Retina (tissue), 1 donor: Measurements from ENCODE around the gene PPP2CA.
"Not testable (repeated sequence)": the region's sequence is repeated elsewhere in the genome, so short reads cannot be mapped to it uniquely, and the experiment has no call there.

Experiments used
- DNase-seq: peaks from one replicate; pipeline ENCODE4 v3.0.0-alpha.2; 2016

PPP2CA gene

DNA sequence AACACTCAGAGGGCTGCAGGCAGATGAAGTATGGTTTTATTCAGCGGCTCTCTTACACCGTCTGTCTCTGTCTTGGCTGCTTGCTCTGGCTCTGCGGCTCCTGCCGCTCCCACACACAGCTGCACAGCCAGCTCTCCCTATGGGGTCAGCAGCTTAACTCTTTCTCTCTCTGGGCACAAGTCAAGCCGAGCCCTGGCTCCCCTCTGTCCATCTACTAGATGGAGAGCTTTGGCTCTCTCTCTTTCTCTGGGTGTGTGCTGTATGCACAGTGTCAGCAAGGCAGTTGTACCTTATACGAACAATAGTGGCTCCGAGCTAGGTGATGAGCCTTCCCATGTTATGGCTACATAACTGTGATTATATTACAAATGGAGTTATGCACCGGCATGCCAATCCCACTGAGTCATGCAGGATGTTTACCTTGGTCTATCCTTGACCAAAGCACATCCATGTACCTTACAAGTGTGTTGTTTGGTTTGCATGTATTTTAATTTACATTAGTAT is 19.3 kb upstream of the PPP2CA start:
- DNase-seq, result peak; percentile 28

DNA sequence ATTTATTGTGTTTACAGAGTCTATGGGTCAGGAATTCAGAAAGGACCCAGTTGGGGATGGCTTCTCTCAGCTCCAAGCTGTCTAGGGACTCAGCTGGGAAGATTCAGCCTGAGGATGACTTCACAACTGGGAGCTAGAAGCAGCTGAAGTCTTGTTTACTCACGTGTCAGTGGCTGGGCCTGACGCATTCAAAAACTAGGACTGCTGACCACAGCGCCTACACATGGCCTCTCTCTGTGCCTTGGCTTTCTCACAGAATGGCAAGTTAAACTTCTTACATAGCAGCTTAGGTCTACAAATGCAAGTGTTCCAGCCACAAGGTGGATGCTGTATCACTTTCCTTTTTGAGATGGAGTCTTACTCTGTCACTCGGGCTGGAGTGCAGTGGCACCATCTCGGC is 16.3 kb upstream of the PPP2CA start:
- no peak for DNase-seq

DNA sequence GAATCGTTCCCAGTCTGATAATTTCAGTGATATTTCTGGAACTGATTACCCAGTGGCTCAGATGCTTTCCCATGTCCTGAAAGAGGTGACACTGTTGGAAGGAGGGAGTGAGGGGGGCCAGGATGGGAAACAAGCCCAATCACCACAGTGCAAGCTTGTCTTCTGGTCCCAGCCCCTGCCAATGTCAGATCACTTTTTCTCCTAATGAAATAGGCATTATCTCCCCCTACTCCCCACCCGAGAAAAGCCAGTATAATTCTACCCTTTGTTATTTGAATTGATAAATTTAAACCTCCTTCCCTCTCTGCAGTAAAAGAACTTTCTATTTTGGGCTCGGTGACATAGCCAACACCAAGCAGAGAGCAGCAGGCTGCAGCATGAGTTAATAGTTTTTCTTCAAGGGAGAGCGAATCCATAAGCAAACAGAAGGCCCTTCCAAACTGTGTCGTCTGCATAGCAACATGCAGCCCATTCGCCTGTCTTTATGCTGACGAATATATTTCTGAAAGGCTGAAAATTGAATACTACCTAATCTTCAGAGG is 14.6 kb upstream of the PPP2CA start:
- DNase-seq, result no peak

DNA sequence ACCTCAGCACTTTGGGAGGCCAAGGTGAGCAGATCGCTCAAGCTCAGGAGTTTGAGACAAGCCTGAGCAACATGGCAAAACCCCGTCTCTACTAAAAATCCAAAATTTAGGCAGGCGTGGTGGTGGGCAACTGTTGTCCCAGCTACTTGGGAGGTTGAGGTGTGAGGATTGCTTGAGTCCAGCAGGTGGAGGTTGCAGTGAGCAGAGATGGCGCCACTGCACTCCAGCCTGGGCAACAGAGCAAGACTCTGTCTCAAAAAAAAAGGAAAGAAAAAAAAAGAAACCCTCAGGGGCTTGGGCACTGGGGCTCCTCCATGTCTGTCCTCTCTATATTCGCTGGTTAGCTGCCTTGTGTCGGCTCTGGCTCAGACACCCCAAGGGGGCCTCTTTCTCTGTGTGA is 10.9 kb upstream of the PPP2CA start:
- no peak for DNase-seq

DNA sequence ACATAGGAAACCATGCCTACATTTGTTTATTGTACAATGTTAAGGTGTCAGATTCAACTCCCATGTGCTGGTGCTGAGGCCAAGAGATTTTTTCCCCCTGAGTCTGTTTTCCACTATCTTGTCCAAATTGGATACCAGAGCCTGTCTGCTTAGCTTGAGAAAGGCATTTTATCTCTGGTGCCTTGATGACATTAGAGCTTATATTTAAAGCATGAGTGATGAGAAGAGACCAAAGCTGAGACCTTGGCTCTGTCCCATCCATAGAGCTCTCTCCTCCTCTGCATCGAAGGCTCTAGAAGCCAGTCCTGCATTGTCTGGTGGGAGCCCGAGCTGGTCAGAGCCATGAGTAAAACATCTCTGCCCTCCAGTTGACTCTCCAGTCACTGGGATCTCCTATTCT is 10.4 kb upstream of the PPP2CA start:
- DNase-seq, result no peak

DNA sequence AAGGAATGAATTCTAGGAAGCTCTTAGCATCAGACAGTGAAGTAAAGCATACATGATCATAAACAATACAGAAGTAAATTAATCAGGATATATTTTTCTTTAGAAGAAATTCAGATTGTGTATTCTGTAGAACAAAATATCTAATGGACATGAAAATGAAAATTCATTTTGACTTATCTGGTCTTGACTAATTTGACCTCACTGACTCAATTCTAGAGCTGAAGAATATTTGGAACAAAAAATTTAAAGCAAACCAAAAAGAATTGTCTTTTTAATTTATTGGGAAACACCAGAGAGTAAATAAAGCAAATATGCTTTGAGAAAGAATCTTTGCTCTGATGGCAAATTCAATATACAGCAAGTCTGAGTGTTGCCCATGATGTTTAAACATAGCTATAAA is 2.8 kb upstream of the PPP2CA start:
- no peak for DNase-seq

DNA sequence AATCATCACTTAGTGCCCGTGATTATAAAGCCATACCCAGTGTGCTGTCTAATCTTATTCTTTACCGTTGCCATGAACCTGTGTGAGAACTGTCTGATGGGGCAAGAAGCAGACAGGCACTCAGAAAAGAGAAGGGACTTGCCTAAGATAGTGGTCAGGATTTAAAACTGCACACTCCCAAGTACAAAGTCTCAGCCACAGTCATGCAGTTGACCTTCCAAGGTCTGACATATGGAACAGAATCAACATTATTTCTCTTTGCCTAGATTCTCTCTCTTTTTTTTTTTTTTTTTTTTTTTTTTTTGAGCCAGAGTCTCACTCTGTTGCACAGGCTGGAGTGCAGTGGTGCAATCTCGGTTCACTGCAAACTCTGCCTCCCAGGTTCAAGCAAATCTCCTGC is 1.9 kb upstream of the PPP2CA start:
- no peak for DNase-seq

DNA sequence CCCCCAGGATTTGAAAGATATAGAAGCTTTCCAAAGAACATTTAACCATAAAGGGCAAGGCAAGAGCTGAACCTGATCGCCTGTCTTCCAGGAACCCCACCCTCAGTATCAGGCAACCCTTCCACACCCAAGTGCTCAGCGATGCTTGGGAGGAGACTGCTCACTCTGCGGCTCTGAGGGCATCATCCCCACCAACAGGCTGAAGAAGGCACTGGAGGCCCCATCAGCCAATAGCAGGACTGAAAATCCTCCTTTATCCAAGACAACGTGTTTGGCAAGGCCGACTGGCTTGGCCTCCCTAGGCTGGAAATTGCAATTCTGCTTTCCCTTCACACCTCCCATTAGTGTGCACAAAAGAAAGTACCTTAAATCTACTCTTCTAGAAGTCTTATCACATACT is 1.4 kb upstream of the PPP2CA start:
- peak; percentile 70 for DNase-seq

DNA sequence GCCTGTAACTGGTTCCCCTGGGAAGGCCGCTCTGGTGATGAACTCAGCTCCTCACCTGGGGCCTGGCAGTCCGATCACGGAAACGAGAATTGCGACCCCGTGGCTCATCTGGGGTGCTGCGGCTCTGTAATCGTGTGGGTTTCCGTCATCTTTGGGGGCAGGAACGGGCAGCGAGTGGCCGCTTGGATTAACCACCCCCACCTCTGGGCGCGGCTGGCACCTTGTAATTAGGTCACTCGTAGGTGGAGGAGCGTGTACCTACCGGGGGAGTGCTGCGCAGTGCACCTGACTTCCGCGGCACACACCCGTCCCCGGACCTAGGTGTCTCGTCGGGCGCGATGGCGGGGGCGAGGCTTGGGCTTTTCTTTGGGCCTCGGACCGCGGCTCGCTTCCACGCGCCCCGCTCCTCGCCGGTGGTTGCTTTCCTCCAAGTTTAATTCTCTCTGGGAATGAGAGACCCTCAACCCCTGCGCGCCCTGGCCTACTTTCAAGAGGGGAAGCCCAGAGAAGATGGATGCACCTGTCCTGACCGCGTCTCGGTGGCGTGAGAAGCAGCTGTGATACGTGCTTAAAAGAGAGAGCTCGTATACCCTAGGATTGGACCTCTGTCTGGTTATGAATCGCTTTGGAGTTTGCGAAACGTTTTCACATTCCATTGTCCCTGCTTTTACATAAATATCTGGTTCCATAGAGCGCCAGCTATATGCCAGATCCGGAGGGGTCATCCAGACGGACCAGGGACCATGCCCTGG is 744 bp upstream of the PPP2CA start:
- DNase-seq, result no peak

DNA sequence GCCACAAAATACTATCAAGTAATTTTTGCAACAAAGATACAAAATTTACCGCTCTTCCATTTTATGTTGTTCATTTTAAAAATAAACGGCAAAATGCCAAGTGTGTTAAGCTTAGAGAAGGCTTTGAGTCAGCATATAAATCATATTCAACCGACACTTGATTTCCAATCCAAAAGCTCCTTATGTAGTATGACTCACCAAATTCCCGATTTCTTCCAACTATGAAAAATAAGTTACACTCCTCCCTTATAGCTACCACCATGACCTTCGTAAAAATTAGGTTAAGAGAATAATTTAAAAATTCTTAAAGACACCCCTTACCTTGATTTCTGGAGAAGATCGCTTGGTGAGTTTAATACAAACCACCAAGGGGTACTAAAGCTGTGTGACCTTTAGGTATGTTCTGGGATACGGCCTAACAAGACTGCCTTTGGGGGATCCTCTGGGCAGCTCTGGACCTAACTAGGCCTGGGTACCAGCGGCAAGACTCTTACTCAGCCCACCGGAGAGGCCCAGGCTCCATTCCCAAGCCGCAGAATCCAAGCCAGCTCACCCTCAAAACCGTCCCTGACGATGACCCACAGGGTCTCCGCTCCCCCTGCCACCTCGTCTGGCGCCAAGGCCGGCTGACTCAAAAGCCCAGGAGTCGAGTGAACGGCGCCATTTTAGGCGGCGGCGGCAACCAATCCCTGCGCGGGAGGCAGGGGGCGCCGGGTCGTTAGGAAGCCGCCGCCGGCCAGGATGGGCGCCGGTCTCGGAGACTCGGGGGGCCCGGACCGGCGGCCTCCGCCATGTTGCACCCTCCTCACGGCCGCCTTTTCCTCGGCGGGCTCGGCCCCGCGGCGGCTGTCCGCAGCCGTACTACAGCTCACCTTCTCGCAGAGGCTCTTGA is 739 bp downstream of the PPP2CA start:
- DNase-seq, result peak; percentile 95

DNA sequence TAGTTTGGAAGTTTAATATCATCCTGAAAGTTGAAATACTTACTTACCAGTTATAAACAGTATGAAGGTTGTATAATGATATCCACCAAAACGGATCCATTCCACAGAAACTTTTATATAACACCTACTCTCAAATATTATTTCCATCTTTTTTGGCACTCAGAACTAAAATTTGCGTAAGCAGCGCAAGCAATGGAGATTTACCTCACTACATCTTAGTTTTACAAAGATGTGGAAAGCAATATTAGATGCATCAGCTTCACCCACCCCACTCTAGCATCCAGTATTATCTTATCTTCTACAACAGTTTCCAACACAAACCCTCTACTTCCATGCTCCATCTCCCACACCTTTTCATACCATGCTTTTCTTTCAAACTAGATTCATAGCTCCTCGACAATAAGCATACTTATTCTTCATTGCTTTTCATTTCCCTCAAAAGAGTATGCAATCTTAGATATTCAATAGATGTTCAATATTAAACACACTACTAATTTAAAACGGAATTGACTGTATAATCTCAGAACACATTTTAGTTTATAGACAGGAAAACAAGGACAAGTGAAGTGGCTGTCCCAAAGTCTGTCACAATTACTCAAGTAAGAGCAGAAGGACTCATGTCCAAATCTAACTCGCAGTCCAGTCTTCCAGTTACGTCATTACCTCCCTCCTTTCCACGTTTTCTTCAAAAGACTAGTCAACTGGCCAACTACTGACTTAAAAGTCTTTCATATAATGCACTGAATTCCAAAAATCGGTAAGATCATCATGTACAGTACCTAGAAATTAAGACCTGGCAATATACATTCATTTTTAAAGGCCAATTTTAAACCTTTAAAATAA is 2.2 kb downstream of the PPP2CA start:
- DNase-seq, result no peak

DNA sequence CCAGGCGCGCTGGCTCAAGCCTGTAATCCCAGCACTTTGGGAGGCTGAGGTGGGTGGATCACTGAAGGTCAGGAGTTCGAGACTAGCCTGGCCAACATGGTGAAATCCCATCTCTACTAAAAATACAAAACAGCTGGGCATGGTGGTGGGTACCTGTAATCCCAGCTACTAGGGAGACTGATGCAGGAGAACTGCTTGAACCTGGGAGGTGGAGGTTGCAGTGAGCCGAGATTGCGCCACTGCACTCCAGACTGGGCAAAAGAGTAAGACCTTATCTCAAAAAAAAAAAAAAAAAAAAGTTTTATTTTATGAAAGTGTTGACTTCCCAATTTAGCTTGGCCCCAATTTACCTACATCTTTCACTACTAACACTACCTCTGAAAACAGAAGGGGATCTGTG is 4.2 kb downstream of the PPP2CA start:
- not testable (repeated sequence) for DNase-seq

DNA sequence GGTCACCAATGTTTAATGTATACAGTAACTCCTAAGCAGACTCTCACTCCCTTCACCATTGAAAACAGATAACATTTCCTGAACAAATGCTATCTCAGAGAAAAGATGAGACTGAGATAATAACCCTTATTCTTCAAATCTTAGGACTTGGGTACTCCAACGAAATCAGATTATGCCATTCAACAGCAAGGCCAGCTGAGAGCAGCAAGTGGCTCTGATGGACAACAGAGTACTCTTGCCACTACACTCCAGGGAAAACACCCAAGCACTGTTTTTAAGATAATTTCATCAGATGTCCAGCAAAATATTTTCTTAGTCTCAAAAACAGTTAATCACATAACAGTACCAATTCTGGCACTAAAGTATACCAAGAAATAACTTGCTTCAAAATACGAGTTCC is 10.1 kb downstream of the PPP2CA start:
- DNase-seq, result no peak

DNA sequence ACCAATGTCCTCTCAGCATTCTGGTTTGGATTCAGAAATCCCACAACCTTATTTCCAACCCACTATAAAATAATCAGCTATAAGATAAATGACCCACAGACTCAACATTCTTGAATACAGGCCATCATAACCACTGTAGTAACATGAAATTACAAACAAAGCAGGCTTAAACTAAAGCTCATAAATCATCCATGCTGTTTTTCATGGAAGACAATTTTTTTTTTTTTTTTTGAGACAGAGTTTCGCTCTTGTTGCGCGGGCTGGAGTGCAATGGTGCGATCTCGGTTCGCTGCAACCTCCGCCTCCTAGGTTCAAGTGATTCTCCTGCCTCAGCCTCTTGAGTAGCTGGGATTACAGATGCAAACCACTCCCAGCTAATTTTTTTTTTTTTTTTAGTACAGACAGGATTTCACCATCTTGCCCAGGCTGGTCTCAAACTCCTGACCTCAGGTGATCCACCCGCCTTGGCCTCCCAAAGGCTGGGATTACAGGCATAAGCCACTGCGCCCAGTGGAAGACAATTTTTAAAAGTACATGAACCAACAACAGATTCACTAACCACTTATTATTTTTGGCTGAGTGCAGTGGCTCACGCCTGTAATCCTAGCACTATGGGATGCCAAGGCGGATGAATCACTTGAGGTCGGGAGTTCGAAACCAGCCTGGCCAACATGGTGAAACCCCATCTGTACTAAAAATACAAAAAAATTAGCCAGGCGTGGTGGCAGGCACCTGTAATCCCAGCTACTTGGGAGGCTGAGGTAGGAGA is 14.4 kb downstream of the PPP2CA start:
- DNase-seq, result not testable (repeated sequence)

DNA sequence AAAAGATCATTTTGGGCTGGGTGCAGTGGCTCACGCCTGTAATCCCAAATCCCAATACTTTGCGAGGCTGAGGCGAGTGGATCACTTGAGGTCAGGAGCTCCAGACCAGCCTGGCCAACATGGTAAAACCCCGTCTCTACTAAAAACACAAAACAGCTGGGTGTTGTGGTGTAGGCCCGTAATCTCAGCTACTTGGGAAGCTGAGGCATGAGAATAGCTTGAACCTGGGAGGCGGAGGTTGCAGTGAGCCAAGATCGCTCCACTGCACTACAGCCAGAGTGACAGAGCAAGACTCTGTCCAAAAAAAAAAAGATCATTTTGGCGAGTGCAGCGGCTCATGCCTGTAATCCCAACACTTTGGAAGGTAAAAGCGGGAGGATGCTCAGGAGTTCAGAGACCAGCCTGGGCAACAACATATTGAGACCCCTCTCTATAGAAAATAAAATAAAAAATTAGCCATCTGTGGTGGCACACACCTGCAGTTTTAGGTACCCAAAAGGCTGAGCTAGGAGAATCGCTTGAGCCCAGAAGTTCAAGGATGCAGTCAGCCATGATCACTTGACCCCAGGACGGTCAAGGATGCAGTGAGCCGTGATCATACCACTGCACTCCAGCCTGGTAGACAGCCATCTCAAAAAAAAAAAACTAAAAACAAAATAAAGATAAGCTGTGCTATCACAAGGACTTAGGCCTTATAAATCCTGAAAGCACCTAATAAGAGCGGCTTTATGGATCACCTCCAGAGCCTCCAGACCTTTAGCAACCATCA is 16.2 kb downstream of the PPP2CA start:
- DNase-seq, result no peak

DNA sequence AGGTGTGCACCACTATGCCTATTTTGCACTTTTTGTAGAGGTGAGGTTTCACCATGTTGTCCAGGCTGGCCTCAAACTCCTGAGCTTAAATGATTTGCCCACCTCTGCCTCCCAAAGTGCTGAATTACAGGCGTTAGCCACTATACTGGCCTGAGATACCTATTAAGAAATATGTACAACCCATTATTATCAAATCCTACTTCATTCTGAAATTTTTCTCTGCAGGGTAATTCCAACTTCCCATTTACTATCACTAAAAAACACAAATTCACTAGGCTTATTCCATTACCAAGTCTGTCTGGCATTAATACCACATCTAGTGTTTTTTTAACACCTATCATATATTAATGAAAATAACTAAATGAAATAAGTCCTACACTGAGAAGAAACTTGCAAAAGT is 18.2 kb downstream of the PPP2CA start:
- DNase-seq, result no peak

DNA sequence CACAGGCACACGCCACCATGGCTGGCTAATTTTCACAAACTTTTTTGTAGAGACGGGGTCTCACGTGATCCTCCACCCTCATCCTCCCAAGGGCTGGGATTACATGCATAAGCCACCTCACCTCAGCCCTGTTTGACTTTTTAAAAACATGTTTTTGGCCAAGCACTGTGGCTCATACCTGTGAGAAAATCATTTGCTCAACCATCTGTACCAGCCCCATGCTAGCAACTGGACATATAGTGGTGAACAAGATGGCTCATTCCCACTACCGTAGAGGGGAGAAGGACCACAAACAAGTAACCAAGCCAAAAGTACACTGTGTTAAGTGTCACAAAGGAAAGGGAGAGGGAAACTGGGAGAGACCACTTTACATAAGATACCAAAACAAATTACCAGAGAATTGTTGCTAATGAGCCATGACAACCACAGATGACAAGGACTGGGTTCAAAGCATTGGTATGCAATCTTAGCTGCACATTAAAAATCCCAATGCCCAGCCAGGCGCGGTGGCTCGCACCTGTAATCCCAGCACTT is 19.2 kb downstream of the PPP2CA start:
- no peak for DNase-seq

DNA sequence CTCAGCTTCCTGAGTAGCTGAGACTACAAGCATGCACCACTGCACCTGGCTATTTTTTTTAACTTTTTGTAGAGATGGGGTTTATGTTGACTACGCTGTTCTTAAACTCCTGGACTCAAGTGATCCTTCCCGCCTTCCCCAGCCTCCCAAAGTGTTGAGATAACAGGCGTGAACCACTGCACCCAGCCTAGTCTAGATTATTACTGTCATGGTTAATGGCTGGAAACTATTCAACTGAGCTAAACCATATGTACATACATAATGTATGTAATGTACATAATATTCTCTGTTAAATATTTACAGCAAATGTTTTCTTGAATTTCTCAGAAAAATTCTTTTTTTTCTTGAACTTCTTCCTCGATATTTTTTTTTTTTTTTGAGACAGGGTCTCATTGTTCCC is 21.3 kb downstream of the PPP2CA start:
- DNase-seq, result no peak

DNA sequence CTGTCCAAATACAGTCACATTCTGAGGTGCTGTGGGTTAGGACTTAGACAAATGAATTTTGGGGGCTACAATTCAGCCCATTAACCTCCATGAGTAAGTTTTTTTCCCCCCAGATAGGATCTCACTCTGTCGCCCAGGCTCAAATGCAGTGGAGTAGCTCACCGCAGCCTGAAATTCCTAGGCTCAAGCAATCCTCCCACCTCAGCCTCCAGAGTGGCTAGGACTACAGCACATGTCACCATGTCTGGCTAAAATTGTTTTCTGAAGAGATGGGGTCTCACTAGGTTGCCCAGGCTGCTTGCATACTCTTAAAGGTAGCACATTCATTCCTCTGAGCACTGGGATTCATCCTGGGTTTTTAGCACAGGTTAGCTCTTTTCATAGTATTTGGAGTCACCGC is 22.2 kb downstream of the PPP2CA start:
- no peak for DNase-seq

DNA sequence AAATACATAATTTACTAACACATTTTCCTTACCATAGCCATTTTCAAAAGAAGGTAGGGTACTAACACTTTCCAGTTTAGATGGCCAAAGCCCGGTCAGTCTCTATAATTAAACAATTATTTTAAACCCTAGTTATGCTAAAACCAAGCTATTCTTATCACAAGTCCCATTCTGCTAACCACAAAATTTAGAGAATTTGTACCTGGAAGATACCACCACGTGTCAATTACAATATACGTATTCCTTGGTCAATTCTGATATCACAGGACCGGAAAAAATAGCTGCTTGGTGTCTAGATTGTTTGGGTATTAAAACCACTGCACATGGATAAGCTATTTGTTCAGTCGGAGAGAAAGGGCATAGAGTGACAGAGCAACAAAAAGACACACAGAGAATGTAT is 30.2 kb downstream of the PPP2CA start:
- no peak for DNase-seq

DNA sequence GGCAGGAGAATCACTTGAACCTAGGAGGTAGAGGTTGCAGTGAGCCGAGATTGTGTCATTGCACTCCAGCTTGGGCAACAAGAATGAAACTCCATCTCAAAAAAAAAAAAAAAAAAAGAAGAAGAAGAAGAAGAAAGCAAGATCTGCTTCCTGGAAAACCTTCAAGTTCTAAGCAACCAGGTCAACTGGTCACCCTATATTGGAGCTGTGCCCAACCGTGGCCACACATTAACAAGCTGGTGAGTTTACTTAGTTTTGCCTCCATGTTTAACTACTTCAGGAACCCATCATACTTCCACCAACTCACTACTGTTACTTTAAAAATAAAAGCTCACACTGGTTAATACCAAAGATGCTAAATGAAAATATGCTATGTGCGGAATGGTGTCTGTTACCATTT is 36.8 kb downstream of the PPP2CA start:
- no peak for DNase-seq
